Hepatocyte (in vitro differentiated cells): ENCODE measurements around the gene ZNF771. TPM values are rescaled to one million over a fixed set of nuclear protein-coding genes. Genes with fewer than 3 reads are reported as not detected.
A peak's percentile ranks its signal among the peaks of the same experiment; 100 is the strongest.

Experiments
- DNase-seq: peaks from one replicate; pipeline ENCODE4 v3.0.0-alpha.2; 2016; ENCODE audit warnings: low spot score
- H2AFZ ChIP-seq: fragments of 200-600 bp; sonication (generic); 2 replicates; pipeline ENCODE4 v1.6.0; 2016; ENCODE audit warnings: antibody characterized with exemption, mild to moderate bottlenecking
- H3K27ac ChIP-seq: fragments of 200-600 bp; sonication (generic); 2 replicates; pipeline ENCODE4 v1.5.1; 2016; ENCODE audit warnings: mild to moderate bottlenecking
- H3K27me3 ChIP-seq: fragments of 200-600 bp; sonication (generic); 2 replicates; pipeline ENCODE4 v1.6.1; 2016
- H3K36me3 ChIP-seq: fragments of 200-600 bp; sonication (generic); replicated peaks from 2 replicates; pipeline ENCODE4 v1.5.1; 2016; ENCODE audit warnings: low read depth; ENCODE audit not compliant: insufficient read depth
- H3K4me1 ChIP-seq: fragments of 200-600 bp; sonication (generic); 2 replicates; pipeline ENCODE4 v1.5.1; 2016; ENCODE audit warnings: mild to moderate bottlenecking, moderate library complexity; ENCODE audit not compliant: insufficient read depth
- H3K4me2 ChIP-seq: fragments of 200-600 bp; sonication (generic); 2 replicates; pipeline ENCODE4 v1.6.0; 2016
- H3K4me3 ChIP-seq: fragments of 200-600 bp; sonication (generic); 2 replicates; pipeline ENCODE4 v1.5.1; 2016; ENCODE audit warnings: mild to moderate bottlenecking
- H3K79me2 ChIP-seq: fragments of 200-600 bp; sonication (generic); 2 replicates; pipeline ENCODE4 v1.6.0; 2017; ENCODE audit warnings: mild to moderate bottlenecking
- H3K9me2 ChIP-seq: fragments of 200-600 bp; sonication (generic); replicated peaks from 2 replicates; pipeline ENCODE4 v1.6.0; 2017; ENCODE audit warnings: mild to moderate bottlenecking; ENCODE audit not compliant: insufficient read depth
- H3K9me3 ChIP-seq: fragments of 200-600 bp; sonication (generic); 2 replicates; pipeline ENCODE4 v1.5.1; 2016; ENCODE audit warnings: low read depth, mild to moderate bottlenecking
- H4K20me1 ChIP-seq: fragments of 200-600 bp; sonication (generic); 2 replicates; pipeline ENCODE4 v1.6.0; 2016; ENCODE audit warnings: mild to moderate bottlenecking; ENCODE audit not compliant: insufficient read depth, poor library complexity, severe bottlenecking
- CTCF ChIP-seq: fragments of 200-600 bp; sonication (generic); IDR thresholded peaks from 2 replicates; pipeline ENCODE4 v1.5.1; 2016; ENCODE audit warnings: antibody characterized with exemption, mild to moderate bottlenecking; ENCODE audit not compliant: poor library complexity
- EZH2 ChIP-seq: fragments of 200-600 bp; sonication (generic); IDR thresholded peaks from 2 replicates; pipeline ENCODE4 v1.6.1; 2016; ENCODE audit warnings: antibody characterized with exemption, mild to moderate bottlenecking, borderline replicate concordance
- EZH2phosphoT487 ChIP-seq: fragments of 200-600 bp; sonication (generic); IDR thresholded peaks from one replicate; pipeline ENCODE4 v1.6.1; 2018; ENCODE audit warnings: antibody characterized with exemption, mild to moderate bottlenecking, low read depth, moderate library complexity; ENCODE audit not compliant: unreplicated experiment, severe bottlenecking
- WGBS: methylation state at CpG from one replicate; pipeline ENCODE4 v1.1.6; 2016; ENCODE audit warnings: low lambda C conversion rate; ENCODE audit errors: missing lambda C conversion rate; 5-methylcytosine and 5-hydroxymethylcytosine counted together
- polyA plus RNA-seq: library from polyadenylated mRNA; unstranded; fragments of >200 nt; fragmentation: Nextera tagmentation; extraction: Ambion mirVana; gene quantifications from 2 replicates; pipeline ENCODE4 v1.2.1, GENCODE V29; 2016
- total RNA-seq: library from RNA; depleted of rRNA; stranded (reverse); fragments of >200 nt; gene quantifications from 2 replicates; pipeline ENCODE4 v1.2.3, GENCODE V29; 2014

Gene ZNF771
- total and polyA plus RNA-seq, 2 experiments from 2014 or later: 12.4 to 23.6 TPM

GRCh38 chr16:30365200-30365599 is 42.2 kb upstream of the ZNF771 start:
- Histone ChIP-seq H3K79me2 (peaks cover 93% of the 10 kb centered on the region), H3K27ac (no peak overlapping the region), H3K27me3 (no peaks in the 10 kb centered on the region), H3K9me2 (no peaks in the 10 kb centered on the region), H2AFZ (no peak overlapping the region), H3K9me3 (no peaks in the 10 kb centered on the region), H4K20me1 (peaks cover 50% of the 10 kb centered on the region), H3K4me1 (peaks cover 9% of the 10 kb centered on the region), H3K36me3 (no peaks in the 10 kb centered on the region), H3K4me3 (no peak overlapping the region), H3K4me2 (no peak overlapping the region)
- TF ChIP-seq CTCF (no peak), EZH2phosphoT487 (no peak), EZH2 (no peak)
- DNase-seq: no peak
- WGBS: 95% methylated on average over 10 of the region's 10 CpGs

GRCh38 chr16:30366511-30366910 is 40.9 kb upstream of the ZNF771 start:
- 87% methylated on average over 4 of the region's 4 CpGs for WGBS
- H3K27ac ChIP-seq: no peak overlapping the region
- H2AFZ ChIP-seq: no peak overlapping the region
- no peaks in the 10 kb centered on the region for H3K27me3 ChIP-seq
- peaks cover 11% of the 10 kb centered on the region for H3K4me1 ChIP-seq
- peak overlapping the region; percentile 96 for H3K4me2 ChIP-seq
- H3K9me3 ChIP-seq: no peaks in the 10 kb centered on the region
- TF ChIP-seq EZH2 (no peak), EZH2phosphoT487 (no peak), CTCF (no peak)
- H4K20me1 ChIP-seq: peaks cover 50% of the 10 kb centered on the region
- DNase-seq: no peak
- no peaks in the 10 kb centered on the region for H3K9me2 ChIP-seq
- no peaks in the 10 kb centered on the region for H3K36me3 ChIP-seq
- no peak overlapping the region for H3K4me3 ChIP-seq
- peaks cover 84% of the 10 kb centered on the region for H3K79me2 ChIP-seq

GRCh38 chr16:30367349-30368009 is 39.9 kb upstream of the ZNF771 start:
- peaks cover 50% of the 10 kb centered on the region for H4K20me1 ChIP-seq
- peaks cover 74% of the 10 kb centered on the region for H3K79me2 ChIP-seq
- peaks cover 12% of the 10 kb centered on the region for H3K4me1 ChIP-seq
- peak; percentile 10 for DNase-seq
- WGBS: 89% methylated on average over 10 of the region's 10 CpGs
- no peak overlapping the region for H2AFZ ChIP-seq
- H3K27me3 ChIP-seq: no peaks in the 10 kb centered on the region
- H3K27ac ChIP-seq: peak overlapping the region; percentile 68
- no peaks in the 10 kb centered on the region for H3K9me3 ChIP-seq
- no peaks in the 10 kb centered on the region for H3K9me2 ChIP-seq
- H3K36me3 ChIP-seq: no peaks in the 10 kb centered on the region
- peak overlapping the region; percentile 85 for H3K4me3 ChIP-seq
- TF ChIP-seq CTCF: no peak
- no peak for TF ChIP-seq EZH2
- no peak for TF ChIP-seq EZH2phosphoT487
- peak overlapping the region; percentile 96 for H3K4me2 ChIP-seq
